Stimulated activated CD4-positive, alpha-beta T cell treated with anti-CD3 and anti-CD28 coated beads, Interleukin-15, amount 100 ng/mL, for 1 hour (primary cell): ENCODE data around the gene TEX19.

Experiments
- DNase-seq, 2 donors: peaks; one replicate each; pipeline ENCODE4 v3.0.0-alpha.2; 2020; ENCODE audit warnings: low read depth in 1 of 2, low spot score in 1 of 2

TEX19 gene

DNA sequence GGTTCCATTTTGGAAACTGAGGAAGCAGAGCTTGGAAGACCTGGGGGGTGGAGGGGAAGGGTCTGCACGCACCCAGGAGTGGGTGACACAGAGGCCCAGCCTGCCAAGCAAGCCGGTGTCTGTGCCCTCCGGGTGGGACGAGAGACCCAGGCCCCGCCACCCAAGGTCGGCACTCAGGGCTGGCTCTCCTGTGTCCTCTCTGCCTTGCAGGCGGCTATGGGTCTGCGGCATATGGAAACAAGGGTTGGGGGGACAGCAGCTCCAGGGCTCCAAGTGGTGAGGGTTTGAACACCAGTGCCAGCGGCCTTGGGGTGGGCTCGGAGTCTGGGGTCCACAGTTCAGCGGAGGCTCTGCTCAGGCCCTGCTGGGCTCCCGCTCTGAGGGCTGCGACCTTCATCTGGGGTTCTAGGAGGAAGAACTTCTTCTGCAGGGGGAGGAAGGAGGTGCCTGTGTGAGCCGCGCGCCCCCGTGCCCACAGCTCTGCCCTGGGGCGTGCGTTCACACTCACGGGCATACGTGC is 37.0 kb upstream of the TEX19 start:
- no peak for DNase-seq

DNA sequence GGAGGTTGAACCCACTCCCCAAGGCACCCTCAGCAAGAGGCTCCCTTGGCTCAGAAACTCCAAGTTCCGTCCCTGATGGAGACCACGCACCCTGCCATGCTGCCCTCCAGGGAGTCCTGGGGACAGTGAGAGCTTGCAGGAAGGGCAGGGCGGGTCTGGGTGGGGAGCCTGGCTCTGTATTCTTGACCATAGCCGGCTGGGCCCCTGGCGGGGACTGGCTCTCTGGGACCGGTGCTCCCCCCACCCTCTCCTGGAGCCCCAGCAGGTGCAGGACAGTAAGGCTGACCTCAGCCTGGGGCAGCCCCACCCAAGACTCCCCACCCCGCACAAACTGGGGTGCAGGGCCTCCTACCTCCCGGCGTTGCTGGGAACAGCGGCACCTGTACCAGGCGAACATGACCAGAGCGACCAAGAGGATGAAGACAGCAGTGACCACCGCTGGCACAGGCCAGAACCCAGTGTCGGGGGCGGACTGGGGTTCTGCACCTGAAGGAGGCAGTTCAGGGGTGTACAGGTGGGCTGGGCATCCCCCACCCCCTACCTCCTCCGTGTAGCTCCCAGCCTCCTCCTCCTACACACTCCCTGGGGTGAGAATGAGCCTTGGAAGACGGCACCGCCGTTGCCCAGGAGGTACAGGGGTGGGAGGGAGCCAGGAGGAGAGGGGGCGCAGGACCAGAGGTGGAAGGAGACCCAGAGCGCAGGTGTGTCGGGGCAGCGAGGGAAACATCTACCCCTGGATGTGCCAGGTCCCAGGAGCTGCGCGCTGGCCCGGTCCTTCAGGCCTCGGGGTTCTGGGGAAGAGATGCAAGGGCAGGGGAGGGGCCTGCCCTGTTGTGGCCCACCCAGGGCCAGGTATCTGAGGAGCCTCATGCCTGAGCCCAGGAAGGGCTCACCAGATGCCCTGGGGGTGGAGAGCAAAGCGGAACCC is 36.3 kb upstream of the TEX19 start:
- no peak for DNase-seq

DNA sequence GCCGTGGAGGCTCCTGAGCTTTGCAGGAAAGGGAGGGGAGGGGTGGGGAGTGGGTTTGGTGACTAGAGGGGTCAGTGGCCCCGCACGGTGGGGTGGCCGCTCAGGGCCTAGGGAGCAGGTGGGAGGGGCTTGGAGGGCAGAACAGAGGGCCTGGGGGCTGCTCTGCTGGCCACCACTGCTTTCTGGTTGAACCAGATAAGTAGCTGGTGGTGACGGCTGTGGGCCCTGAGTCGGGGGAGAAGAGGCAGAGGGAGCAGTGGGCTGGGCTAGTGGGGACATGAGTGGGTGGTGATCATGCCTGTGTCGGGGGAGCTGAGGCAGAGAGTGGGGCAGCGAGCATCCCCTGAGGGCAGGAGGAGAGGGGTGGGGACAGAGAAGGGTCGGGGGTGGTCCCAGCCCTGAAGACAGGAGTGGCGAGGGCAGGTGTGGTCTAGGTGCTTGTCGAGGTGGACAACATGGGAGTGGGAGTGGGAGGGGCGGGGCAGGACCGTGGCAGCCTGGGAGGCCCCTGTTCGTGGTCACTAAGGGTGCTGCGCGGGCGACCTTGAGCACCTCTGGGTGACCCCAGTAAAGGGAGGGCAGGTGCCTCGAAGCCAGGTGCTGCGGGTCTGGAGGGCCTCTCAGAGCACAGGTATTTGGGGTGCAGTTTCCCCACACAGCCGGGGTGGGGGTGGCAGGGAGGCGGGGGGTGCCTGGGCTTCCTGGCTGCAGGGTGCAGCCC is 35.4 kb upstream of the TEX19 start:
- DNase-seq: no peak

DNA sequence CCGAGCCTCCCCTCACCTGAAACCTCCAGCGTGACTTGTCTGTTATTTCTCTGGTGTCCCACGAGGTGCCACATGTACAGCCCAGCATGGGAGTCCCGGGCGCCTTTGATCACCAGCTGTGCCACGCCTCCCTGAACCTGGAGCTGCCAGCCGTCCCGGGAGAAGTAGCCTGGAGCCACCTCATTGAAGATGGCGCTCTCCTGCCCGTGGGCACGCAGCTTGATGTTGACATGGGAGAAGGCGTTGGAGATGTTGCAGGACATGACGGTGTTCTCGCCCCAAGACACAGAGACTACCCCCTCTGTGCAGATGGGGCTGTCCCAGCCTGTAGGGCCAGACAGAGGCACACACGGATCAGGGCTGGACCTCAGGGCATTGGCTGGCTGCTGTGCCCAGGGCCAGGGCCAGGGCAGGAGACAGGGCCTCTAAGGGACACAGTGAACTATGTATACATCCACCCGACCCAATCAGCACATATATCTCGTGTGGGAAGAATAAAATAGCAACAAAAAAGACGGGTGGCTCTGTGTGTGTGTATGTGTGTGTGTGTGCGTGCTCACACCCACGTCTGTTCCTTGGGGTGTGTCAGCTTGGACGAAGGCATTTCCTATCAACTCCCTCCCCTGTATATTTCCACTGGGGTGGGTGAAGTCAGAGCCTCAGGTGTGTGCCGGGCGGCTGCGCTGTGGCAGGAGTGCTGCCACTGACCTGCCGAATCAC is 34.3 kb upstream of the TEX19 start:
- DNase-seq: no peak

- no peak for DNase-seq
These were observed 33.5 kb upstream of the TEX19 start for GRCh38 chr17:82325286-82326180.

DNA sequence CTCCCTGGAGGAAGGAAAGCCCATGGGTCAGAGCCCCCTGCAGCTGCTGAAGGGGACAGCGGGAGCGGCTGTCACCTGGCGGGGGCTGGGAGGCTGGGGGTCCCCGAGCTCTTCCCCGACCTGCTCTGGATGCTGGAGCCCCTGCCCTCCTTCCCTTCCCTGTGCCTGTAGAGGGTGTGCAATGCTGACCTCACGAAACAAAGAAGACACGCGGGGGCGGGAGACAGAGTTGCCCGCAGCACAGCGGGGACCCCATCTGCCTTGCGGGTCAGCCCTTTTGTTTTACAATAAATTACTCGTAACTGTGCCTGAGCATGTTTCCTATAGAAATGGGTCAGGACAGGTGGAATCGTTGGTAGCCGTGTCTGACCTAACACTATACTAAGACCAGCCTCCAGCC is 31.8 kb upstream of the TEX19 start:
- DNase-seq: no peak

GRCh38 chr17:82327757-82328140 is 31.3 kb upstream of the TEX19 start:
- DNase-seq: no peak

GRCh38 chr17:82328141-82328993 is 30.7 kb upstream of the TEX19 start:
- DNase-seq: no peak

GRCh38 chr17:82328994-82329507 is 30.0 kb upstream of the TEX19 start:
- no peak for DNase-seq

DNA sequence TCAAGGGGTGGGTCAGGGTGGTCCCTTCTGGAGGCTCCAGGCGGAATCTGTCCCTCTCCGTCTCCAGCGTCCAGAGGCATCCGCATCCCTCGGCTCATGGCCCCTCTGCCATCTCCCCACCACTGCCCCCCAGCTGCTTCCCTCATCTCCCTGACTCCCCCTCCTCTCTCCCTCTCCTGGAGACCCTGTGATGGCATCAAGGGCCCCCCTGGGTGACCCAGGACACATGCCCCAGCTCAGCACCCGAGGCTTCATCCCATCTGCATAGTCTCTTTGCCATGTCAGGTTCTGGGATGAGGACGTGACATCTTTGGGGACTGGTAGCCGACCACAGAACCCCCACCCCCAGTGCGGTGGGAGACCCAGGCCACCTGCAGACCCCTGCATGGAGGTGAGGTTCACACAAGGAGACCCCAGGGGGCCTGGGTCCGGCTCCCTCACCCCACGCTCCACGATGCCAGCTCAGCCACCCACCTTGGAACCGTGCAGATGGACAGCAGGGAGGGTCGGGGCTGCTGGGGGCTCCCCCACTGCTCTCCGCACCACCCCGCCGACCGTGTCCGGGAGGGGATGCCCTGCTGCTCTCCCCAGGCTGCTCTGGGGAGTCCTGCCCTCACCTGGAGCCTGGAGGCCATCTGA is 29.2 kb upstream of the TEX19 start:
- no peak for DNase-seq

- DNase-seq: no peak
These were observed 28.5 kb upstream of the TEX19 start for GRCh38 chr17:82330322-82331239.

GRCh38 chr17:82331345-82331939 is 27.6 kb upstream of the TEX19 start:
- no peak for DNase-seq

DNA sequence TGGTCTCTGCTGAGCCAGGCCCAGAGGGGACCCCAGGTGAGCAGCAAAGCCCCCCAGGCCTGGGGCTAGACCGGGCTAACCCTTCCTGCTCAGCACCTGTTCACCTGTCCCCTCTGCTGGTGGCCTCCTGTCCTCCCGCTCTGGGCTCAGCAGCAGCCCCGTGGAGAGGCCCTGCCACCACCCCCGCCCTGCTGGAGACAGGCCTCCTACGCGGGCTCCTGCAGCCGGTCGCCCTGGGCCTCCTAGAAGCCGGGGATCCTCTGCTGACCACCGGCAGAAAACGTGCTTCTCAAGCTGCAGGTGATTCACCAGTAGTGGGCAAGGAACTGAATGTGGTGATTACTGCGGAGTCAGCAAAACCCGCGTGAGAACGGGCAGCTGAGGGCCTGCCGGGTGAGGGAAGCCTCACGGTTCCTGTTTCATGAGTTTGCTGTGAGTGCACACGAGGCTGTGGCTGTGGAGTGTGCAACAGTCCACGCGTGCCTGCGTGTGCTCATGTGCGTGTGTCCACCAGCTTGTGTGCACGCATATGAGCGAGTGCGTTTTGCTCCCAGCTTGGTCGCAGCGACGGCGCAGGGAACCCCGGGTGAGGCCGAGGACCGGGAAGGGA is 26.3 kb upstream of the TEX19 start:
- DNase-seq: no peak

DNA sequence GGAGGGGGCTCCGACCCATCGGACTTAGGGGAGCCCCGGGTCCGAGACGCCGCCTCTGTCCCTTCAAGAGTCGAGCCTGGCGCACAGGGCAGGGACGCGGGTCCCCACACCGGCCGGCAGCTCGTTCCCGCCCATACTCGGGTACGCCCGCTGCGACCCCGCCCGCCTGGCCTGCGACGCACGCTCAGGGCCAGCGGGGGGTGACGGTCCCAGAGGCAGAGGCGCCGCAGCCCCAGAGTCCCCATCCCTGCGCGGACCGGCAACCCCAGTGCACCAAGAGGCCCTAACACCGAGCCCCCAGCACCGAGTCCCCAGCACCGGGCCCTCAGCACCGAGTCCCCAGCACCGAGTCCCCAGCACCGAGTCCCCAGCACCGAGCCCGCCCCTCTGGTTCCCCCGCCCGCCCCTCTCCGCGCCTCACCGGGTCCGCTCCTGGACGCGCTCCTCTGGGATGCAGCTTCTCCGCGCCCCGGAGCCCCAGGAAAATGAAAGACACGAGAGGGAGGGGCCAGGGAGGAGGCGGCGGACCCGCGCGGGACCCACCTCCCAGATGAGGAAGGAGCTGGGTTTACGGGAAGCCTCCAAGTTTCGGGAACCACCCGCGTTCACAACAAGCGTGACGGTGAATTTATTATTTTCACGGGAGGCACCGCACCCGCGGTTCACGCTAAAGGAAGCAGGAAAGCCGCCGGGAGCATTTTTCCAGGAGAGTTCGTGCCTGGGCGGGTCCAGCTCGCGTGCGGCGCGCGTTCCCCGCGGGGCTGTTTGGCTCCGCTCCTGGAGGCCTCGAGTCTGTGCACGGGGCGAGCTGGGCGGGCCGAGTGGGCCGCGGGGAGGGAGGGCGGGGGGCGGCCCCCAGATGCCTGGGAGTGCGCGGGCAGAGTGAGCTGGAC is 25.5 kb upstream of the TEX19 start, which contains the start of gene SECTM1:
SECTM1 (minus strand) TSS at position 488 of the 893 bp plus-strand sequence. CDS start 6,526 bp downstream, outside the sequence.
- DNase-seq: no peak

DNA sequence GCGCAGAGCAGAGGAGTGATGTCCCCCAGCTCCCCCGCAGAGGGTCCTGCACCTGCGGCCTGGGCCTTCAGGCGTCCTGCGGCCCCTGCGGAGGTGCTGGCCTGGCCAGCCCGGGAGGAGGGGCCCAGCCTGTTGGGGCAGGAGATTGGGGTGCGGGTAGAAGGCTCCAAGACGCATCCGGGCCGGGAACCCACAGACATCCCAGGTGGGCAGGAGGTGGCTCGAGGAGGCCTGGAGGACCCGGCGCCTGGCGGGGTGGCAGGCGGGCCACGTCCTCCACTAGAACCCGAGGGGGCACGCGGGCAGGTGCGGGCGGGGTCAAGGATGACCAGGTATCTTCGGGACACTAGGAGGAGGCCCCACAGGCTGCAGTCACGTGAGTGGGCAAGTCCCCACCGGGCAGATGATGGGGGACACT is 24.8 kb upstream of the TEX19 start:
- DNase-seq: no peak
